ENCODE measurements around the gene NYAP2. TPM values are rescaled to one million over a fixed set of nuclear protein-coding genes. Genes with fewer than 3 reads are reported as not detected.

NYAP2 gene
- polyA plus RNA-seq, 3 donors = not detected

DNA sequence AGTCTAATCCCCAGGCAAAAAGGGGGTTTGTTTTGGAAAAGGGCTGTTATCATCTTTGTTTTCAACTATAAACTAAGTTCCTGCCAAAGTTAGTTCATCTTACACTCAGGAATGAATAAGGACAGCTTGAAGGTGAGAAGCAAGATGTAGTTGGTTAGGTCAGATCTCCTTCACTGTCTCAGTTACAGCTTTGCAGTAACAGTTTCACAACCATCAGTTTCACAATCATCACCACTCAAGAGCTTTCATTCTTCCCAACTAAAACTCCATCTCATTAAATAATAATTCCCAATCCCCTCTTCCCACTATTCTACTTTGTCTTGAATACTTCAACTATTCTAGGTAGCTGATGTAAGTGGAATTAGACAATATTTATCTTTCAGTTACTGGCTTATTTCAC is 200.9 kb downstream of the NYAP2 start:
- no peak overlapping the region for H3K4me3 Mint-ChIP-seq
- H2AFZ ChIP-seq (ENCODE audit: insufficient read depth, low read depth, low read length, poor library complexity, severe bottlenecking) = no peak overlapping the region
- no peaks in the 10 kb centered on the region for H3K79me2 ChIP-seq (ENCODE audit: insufficient read depth, low read length)
- no peaks in the 10 kb centered on the region for H3K9me3 ChIP-seq (replicated peaks in 1 of 2; ENCODE audit: control insufficient read depth in 1 of 2, insufficient read depth in 1 of 2, low read length in 2 of 2)
- H3K4me1 Mint-ChIP-seq = no peaks in the 10 kb centered on the region
- TF ChIP-seq, protein P1, sequence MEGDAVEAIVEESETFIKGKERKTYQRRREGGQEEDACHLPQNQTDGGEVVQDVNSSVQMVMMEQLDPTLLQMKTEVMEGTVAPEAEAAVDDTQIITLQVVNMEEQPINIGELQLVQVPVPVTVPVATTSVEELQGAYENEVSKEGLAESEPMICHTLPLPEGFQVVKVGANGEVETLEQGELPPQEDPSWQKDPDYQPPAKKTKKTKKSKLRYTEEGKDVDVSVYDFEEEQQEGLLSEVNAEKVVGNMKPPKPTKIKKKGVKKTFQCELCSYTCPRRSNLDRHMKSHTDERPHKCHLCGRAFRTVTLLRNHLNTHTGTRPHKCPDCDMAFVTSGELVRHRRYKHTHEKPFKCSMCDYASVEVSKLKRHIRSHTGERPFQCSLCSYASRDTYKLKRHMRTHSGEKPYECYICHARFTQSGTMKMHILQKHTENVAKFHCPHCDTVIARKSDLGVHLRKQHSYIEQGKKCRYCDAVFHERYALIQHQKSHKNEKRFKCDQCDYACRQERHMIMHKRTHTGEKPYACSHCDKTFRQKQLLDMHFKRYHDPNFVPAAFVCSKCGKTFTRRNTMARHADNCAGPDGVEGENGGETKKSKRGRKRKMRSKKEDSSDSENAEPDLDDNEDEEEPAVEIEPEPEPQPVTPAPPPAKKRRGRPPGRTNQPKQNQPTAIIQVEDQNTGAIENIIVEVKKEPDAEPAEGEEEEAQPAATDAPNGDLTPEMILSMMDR (IDR thresholded peaks at IDR 0.05) = no peak
- no peaks in the 10 kb centered on the region for H3K36me3 ChIP-seq (replicated peaks in 1 of 2; ENCODE audit: control insufficient read depth in 1 of 2, insufficient read depth in 2 of 2, low read length in 2 of 2)
- no peak overlapping the region for H3K27ac ChIP-seq (ENCODE audit: low read depth in 1 of 2, low read length in 2 of 2)
- H3K27ac Mint-ChIP-seq = no peak overlapping the region
- H3K4me2 ChIP-seq (replicated peaks; ENCODE audit: extremely low read depth, low read length, poor library complexity, severe bottlenecking) = no peak overlapping the region
- DNase-seq = no peak
- peaks cover 0 to 8% (median 3%) of the 10 kb centered on the region in 7 donors for H3K9me3 Mint-ChIP-seq
- no peaks in the 10 kb centered on the region for H4K20me1 ChIP-seq (ENCODE audit: insufficient read depth, low read length)
- no peak overlapping the region for H3K9ac ChIP-seq (ENCODE audit: insufficient read depth, low read length, poor library complexity, severe bottlenecking)
- H3K4me1 ChIP-seq (ENCODE audit: control insufficient read depth in 1 of 2, insufficient read depth in 2 of 2, low read length in 2 of 2) = no peaks in the 10 kb centered on the region
- H3K27me3 ChIP-seq (ENCODE audit: control insufficient read depth in 2 of 2, insufficient read depth in 2 of 2, low read length in 2 of 2) = no peaks in the 10 kb centered on the region
- H3K36me3 Mint-ChIP-seq = no peaks in the 10 kb centered on the region
- peaks cover 0 to 3% (median 0%) of the 10 kb centered on the region in 3 donors for H3K27me3 Mint-ChIP-seq (ENCODE audit: low read depth in 3 of 3)
- intact Hi-C loops (cut with micrococcal nuclease) = no loop called here
- no peak overlapping the region for H3K4me3 ChIP-seq (replicated peaks in 1 of 3; ENCODE audit: low read depth in 2 of 3, low read length in 3 of 3)

DNA sequence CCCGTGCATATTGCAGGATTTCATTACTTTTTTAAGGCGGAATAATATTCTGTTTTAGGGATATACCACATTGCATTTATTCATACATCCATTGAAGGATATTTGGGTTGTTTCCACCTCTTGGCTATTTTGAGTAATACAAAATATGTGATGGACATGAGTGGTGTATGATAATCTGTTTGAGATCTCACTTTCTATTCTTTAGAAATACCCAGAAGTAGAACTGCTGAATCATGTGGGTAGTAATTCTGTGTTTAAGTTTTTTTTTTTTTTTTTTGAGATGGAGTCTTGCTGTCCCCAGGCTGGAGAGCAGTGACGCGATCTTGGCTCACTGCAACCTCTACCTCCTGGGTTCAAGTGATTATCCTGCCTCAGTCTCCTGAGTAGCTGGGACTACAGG is 201.4 kb downstream of the NYAP2 start:
- Histone ChIP-seq H4K20me1 (ENCODE audit: insufficient read depth, low read length) (no peaks in the 10 kb centered on the region), H3K4me2 (replicated peaks; ENCODE audit: extremely low read depth, low read length, poor library complexity, severe bottlenecking) (no peak overlapping the region), H3K9me3 (replicated peaks in 1 of 2; ENCODE audit: control insufficient read depth in 1 of 2, insufficient read depth in 1 of 2, low read length in 2 of 2) (no peaks in the 10 kb centered on the region), H3K4me1 (ENCODE audit: control insufficient read depth in 1 of 2, insufficient read depth in 2 of 2, low read length in 2 of 2) (no peaks in the 10 kb centered on the region), H3K4me3 (replicated peaks in 1 of 3; ENCODE audit: low read depth in 2 of 3, low read length in 3 of 3) (no peak overlapping the region), H3K27me3 (ENCODE audit: control insufficient read depth in 2 of 2, insufficient read depth in 2 of 2, low read length in 2 of 2) (no peaks in the 10 kb centered on the region), H3K9ac (ENCODE audit: insufficient read depth, low read length, poor library complexity, severe bottlenecking) (no peak overlapping the region), H3K79me2 (ENCODE audit: insufficient read depth, low read length) (no peaks in the 10 kb centered on the region), H2AFZ (ENCODE audit: insufficient read depth, low read depth, low read length, poor library complexity, severe bottlenecking) (no peak overlapping the region), H3K27ac (ENCODE audit: low read depth in 1 of 2, low read length in 2 of 2) (no peak overlapping the region), H3K36me3 (replicated peaks in 1 of 2; ENCODE audit: control insufficient read depth in 1 of 2, insufficient read depth in 2 of 2, low read length in 2 of 2) (no peaks in the 10 kb centered on the region)
- H3K27ac Mint-ChIP-seq = no peak overlapping the region
- H3K4me1 Mint-ChIP-seq = no peaks in the 10 kb centered on the region
- peaks cover 0 to 3% (median 0%) of the 10 kb centered on the region in 3 donors for H3K27me3 Mint-ChIP-seq (ENCODE audit: low read depth in 3 of 3)
- H3K4me3 Mint-ChIP-seq = no peak overlapping the region
- intact Hi-C loops (cut with micrococcal nuclease) = no loop called here
- no peak for DNase-seq
- TF ChIP-seq, protein P1 (IDR thresholded peaks at IDR 0.05) = no peak
- no peaks in the 10 kb centered on the region for H3K36me3 Mint-ChIP-seq
- WGBS (ENCODE audit: insufficient coverage) = 100% methylated on average over 2 of the region's 4 CpGs
- H3K9me3 Mint-ChIP-seq = peaks cover 0 to 8% (median 3%) of the 10 kb centered on the region in 7 donors
